Brain microvascular endothelial cell (primary cell): Measurements from ENCODE around the gene USP7.

Experiments
- DNase-seq: peaks from one replicate; pipeline ENCODE4 v3.0.0-alpha.2; 2020
- H3K27ac ChIP-seq: fragments of 250-450 bp; sonication (Bioruptor Pico); 2 replicates; pipeline ENCODE4 v1.5.1; 2020; ENCODE audit warnings: mild to moderate bottlenecking, moderate library complexity
- H3K27me3 ChIP-seq: fragments of 250-450 bp; sonication (Bioruptor Pico); replicated peaks from 2 replicates; pipeline ENCODE4 v1.5.1; 2020; ENCODE audit warnings: mild to moderate bottlenecking
- H3K36me3 ChIP-seq: fragments of 250-450 bp; sonication (Bioruptor Pico); replicated peaks from 2 replicates; pipeline ENCODE4 v1.5.1; 2020; ENCODE audit warnings: mild to moderate bottlenecking
- H3K4me3 ChIP-seq: 2 replicates; pipeline ENCODE4 v1.5.1; 2011; ENCODE audit warnings: low read depth, mild to moderate bottlenecking, control low read depth, low read length, moderate library complexity
- in situ Hi-C: cut with HindIII; loops from 2 replicates; pipeline ENCODE4 v1.10.0; 2017; ENCODE audit warnings: low sequenced_read_pairs, low pct_ligation_motif_present
- TF ChIP-seq, protein P1 (sequence below): IDR thresholded peaks from 2 replicates; pipeline ENCODE4 v1.5.1; 2011; ENCODE audit warnings: low read depth, mild to moderate bottlenecking, moderate library complexity, low read length, control low read depth, inconsistent platforms; ENCODE audit errors: missing control alignments

USP7 gene

GRCh38 chr16:8928467-8928957, 35.2 kb downstream of the USP7 start:
- no peak overlapping the region for H3K27ac ChIP-seq
- no peak overlapping the region for H3K4me3 ChIP-seq
- no peaks in the 10 kb centered on the region for H3K27me3 ChIP-seq
- peaks cover 14% of the 10 kb centered on the region for H3K36me3 ChIP-seq
- in situ Hi-C loops, result no loop called here
- no peak for DNase-seq
- TF ChIP-seq, protein P1, sequence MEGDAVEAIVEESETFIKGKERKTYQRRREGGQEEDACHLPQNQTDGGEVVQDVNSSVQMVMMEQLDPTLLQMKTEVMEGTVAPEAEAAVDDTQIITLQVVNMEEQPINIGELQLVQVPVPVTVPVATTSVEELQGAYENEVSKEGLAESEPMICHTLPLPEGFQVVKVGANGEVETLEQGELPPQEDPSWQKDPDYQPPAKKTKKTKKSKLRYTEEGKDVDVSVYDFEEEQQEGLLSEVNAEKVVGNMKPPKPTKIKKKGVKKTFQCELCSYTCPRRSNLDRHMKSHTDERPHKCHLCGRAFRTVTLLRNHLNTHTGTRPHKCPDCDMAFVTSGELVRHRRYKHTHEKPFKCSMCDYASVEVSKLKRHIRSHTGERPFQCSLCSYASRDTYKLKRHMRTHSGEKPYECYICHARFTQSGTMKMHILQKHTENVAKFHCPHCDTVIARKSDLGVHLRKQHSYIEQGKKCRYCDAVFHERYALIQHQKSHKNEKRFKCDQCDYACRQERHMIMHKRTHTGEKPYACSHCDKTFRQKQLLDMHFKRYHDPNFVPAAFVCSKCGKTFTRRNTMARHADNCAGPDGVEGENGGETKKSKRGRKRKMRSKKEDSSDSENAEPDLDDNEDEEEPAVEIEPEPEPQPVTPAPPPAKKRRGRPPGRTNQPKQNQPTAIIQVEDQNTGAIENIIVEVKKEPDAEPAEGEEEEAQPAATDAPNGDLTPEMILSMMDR, result no peak

DNA sequence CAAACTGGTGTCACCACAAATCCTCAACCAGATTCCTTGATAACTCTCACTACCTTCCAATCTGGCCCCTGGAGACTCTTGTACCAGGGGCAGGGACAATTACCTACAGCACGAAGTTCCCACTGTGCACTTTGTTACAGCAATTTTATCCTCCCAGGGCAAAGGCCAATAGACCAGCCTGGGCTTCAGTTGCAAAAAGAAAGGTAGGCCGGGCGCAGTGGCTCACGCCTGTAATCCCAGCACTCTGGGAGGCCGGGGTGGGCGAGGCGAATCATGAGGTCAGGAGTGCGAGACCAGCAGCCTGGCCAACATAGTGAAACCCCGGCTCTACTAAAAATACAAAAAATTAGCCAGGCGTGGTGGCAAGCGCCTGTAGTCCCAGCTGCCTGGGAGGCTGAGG, 36.9 kb downstream of the USP7 start:
- Histone ChIP-seq H3K4me3 (no peak overlapping the region), H3K27me3 (no peaks in the 10 kb centered on the region), H3K36me3 (peaks cover 22% of the 10 kb centered on the region), H3K27ac (no peak overlapping the region)
- no peak for DNase-seq
- in situ Hi-C loops, result no loop called here
- TF ChIP-seq, protein P1, result no peak

DNA sequence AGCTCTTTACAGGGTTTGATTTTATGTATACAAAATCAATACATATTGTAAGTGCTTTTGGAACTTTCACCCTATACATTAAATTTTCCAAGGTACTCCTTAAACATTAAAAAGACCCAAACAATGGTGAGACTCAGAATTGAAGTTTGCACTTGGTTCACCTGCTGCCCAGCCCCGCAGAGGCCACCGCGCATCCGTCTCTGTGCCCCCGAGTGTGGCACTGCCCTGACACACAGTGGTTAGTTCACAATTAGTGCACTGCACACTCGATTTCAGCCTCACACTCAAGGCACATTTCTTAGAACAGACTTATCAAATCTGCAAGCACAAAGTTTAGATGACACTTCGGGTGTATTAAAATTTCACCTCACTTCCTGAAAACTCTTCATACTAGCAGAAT, 38.3 kb downstream of the USP7 start:
- peaks cover 32% of the 10 kb centered on the region for H3K36me3 ChIP-seq
- TF ChIP-seq, protein P1, result no peak
- in situ Hi-C loops, result no loop called here
- H3K27me3 ChIP-seq, result no peaks in the 10 kb centered on the region
- no peak overlapping the region for H3K4me3 ChIP-seq
- H3K27ac ChIP-seq, result no peak overlapping the region
- no peak for DNase-seq

DNA sequence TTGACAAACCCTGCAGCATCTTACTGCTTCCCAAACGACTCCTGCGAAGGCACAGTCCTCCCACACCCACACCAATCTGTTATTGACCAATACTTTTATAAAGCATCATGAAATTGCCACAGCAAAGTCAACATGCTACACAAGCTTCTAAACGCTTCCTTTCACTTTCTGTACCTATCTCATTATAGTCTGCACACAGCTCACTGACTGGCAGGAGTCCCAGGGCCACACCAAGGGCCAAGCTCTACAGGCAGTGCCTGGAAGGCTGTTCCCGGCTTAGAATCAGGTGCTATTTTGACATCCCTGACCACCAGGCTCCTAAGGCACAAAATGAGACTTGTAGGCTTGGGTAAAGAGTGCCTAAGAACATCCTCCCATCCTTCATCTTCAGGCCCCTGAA, 39.5 kb downstream of the USP7 start:
- in situ Hi-C loops, result no loop called here
- H3K4me3 ChIP-seq, result no peak overlapping the region
- no peaks in the 10 kb centered on the region for H3K27me3 ChIP-seq
- peaks cover 33% of the 10 kb centered on the region for H3K36me3 ChIP-seq
- TF ChIP-seq, protein P1, result no peak
- H3K27ac ChIP-seq, result no peak overlapping the region
- DNase-seq, result no peak

- Histone ChIP-seq H3K27ac (no peak overlapping the region), H3K27me3 (no peaks in the 10 kb centered on the region), H3K4me3 (no peak overlapping the region), H3K36me3 (peaks cover 38% of the 10 kb centered on the region)
- TF ChIP-seq, protein P1, result no peak
- in situ Hi-C loops, result no loop called here
- DNase-seq, result no peak
Observed at GRCh38 chr16:8923199-8923598, 40.5 kb downstream of the USP7 start.

DNA sequence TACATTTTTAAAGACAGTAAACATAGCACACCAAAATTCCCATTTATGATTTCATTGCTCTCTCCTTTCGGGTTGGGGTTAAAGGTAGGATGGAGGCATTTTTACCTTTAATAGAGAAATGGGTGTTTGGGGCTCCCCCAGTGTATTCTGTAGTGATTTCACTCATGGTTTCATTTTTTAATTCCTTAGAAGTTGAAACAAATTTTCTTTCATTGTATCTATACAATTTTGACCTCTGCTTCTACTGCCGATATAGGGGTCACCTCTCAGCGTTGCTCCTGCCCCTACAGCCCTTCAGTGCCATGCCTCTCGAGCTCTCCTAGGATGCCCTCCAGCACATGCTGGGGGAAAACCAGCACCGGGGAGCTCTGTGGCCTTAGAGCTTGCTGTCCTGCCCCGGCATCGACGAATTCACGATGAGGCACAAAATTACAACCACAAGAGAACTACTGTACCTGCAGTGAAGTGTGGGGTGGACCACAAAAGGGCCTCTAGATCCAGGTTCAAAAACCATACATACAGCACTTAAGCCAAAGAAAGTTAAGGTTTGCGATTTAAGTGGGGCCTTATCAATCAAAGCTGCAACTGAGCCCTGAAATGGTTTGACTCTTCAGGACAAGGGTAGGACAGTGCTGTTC, 42.2 kb downstream of the USP7 start:
- Histone ChIP-seq H3K4me3 (no peak overlapping the region), H3K36me3 (peaks cover 50% of the 10 kb centered on the region), H3K27ac (no peak overlapping the region), H3K27me3 (no peaks in the 10 kb centered on the region)
- TF ChIP-seq, protein P1, result no peak
- in situ Hi-C loops, result no loop called here
- no peak for DNase-seq
